Measurements from ENCODE around the gene FCER2.

The FCER2 gene

DNA sequence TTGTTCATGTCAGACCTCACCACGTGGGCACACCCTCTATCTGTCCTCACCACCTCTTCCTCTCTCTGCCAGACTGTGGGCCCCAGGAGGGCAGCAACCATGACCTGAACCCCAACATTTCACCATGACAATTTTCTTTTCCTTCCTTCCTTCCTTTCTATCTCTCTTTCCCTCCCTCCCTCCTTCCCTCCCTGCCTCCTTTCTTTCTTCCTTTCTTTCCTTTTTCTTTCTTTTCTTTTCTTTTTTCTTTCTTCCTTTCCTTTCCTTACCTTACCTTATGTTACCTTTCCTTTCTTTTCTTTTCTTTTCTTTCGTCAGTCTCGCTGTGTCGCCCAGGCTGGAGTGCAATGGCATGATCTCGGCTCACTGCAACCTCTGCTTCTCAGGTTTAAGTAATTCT is 8.7 kb upstream of the FCER2 start:
- no peak for DNase-seq (ENCODE audit: low read depth)
- TF ChIP-seq, protein P1, sequence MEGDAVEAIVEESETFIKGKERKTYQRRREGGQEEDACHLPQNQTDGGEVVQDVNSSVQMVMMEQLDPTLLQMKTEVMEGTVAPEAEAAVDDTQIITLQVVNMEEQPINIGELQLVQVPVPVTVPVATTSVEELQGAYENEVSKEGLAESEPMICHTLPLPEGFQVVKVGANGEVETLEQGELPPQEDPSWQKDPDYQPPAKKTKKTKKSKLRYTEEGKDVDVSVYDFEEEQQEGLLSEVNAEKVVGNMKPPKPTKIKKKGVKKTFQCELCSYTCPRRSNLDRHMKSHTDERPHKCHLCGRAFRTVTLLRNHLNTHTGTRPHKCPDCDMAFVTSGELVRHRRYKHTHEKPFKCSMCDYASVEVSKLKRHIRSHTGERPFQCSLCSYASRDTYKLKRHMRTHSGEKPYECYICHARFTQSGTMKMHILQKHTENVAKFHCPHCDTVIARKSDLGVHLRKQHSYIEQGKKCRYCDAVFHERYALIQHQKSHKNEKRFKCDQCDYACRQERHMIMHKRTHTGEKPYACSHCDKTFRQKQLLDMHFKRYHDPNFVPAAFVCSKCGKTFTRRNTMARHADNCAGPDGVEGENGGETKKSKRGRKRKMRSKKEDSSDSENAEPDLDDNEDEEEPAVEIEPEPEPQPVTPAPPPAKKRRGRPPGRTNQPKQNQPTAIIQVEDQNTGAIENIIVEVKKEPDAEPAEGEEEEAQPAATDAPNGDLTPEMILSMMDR (IDR thresholded peaks at IDR 0.05; ENCODE audit: control insufficient read depth, insufficient read depth, low read depth, low read length, missing control alignments): no peak
- H3K4me3 ChIP-seq (ENCODE audit: control insufficient read depth, low read depth, low read length): no peak overlapping the region

DNA sequence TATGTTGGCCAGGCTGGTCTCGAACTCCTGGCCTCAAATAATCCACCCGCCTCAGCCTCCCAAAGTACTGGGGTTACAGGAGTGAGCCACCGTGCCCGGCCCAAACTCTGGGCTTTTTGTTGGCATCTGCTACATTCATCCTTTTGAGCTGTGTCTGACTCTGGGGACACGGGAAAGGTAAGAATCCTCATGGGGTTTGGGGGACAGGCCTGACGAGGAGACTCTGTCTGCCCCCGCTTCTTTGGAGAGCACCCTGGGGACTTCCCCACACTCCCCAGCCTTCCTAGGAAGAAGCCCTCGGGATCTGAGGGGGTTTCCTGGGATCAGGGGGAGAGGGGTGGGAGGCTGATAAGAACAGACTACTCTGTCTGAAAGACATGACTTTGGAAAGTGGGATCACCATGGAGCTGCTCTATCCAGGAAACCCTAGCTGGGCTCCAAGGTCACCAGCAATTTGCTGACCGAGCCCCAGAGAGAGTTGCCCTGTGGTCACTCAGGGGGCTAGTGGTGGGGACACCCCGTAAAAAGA is 8.1 kb upstream of the FCER2 start:
- TF ChIP-seq, protein P1 (IDR thresholded peaks at IDR 0.05; ENCODE audit: control insufficient read depth, insufficient read depth, low read depth, low read length, missing control alignments): no peak
- no peak for DNase-seq (ENCODE audit: low read depth)
- no peak overlapping the region for H3K4me3 ChIP-seq (ENCODE audit: control insufficient read depth, low read depth, low read length)

DNA sequence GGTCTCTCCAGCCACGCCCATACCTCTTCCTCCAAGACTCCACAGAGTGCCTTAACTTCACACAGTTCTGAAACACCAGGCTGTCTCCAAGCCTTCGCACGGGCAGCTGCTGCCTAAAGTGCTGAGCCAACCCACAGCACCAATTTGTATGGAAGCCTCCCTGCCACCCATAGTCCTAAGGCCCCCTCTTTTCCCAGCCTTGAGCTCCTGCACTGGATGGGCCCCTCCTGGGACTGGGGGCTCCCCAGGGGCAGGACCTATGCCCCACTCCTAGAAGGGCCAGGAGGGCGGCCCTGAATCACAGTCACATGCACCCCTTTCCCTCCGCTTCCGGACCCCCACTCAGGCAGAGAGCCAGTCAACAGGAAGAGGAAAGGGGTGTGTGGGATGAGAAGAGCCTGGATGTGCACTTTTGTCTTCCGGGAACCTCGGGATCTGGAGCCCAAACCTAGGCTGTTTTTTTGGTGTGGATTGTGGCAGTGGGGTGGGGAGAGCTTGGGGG is 5.1 kb upstream of the FCER2 start:
- no peak overlapping the region for H3K4me3 ChIP-seq (ENCODE audit: control insufficient read depth, low read depth, low read length)
- no peak for DNase-seq (ENCODE audit: low read depth)
- TF ChIP-seq, protein P1 (IDR thresholded peaks at IDR 0.05; ENCODE audit: control insufficient read depth, insufficient read depth, low read depth, low read length, missing control alignments): no peak

DNA sequence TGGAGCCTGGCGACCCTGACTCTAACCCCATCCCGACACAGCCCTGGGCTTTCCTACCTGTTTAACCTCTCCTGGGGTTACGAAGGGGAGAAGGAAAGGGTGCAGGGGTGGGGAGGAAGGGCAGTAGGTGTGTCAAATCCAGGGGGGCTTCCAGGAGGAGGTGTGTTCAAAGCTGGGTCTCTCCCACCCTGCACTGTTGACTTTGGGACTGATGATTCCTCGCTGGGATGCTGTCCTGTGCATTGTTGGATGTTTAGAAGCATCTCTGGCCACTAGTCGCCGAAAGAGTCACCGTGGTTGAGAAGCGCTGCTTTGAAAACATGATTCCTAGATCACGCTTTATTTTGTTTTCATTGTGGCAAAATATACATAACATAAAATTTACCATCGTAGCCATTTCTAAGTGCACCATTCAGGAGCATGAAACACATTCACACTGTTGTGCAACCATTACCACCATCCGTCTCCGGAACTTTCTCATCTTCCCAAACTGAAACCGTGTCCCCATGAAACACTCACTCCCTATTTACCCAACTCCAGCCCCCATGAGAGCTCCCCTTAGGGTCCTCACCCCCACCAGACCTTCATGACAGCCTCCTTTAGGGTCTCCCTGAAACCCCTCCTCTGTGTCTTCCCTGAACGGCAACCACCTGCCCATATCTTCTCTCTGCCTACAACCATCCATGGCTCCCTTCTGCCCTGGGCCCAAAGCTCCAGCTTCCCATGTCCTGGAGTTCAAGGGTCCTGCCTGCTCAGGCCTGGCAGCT is 4.4 kb upstream of the FCER2 start:
- H3K4me3 ChIP-seq (ENCODE audit: control insufficient read depth, low read depth, low read length): no peak overlapping the region
- TF ChIP-seq, protein P1 (IDR thresholded peaks at IDR 0.05; ENCODE audit: control insufficient read depth, insufficient read depth, low read depth, low read length, missing control alignments): no peak
- no peak for DNase-seq (ENCODE audit: low read depth)

DNA sequence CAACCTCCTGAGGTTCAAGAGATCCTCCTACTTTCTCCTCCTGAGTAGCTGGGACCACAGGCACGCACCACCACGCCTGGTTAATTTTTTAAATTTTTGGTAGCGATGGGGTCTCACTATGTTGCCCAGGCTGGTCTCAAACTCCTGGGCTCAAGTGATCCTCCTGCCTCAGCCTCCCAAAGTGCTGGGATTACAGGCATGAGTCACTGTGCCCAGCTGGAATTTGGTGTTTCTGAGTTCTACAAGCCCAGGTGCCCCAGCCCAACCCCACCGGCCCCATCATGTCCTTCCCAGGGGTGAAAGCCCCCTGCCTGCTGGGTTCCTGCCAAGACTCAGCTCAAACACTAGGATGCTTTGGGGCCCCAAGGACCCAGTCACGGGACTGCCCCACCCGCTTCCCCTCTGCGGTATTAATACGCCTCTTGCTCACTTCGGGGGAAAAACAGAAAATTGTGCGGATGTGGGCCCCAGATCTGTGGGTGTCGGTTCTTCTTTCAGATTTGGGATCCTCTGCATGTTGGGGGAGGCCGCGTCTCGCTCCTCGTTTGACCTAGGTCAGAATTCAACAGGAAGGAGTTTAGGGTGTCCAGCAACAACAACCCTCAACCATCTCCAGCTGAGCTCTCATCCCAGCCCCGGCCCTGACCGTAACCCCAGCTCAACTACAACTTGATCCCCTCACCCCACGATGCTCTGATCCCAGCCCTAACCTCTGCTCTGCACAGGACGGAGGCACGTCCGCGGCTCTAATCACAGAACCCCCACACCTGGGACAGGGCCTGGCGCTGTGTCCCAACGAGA is 3.7 kb upstream of the FCER2 start:
- no peak for DNase-seq (ENCODE audit: low read depth)
- no peak overlapping the region for H3K4me3 ChIP-seq (ENCODE audit: control insufficient read depth, low read depth, low read length)

More for the DNA sequence above, 3.7 kb upstream of the FCER2 start:
- TF ChIP-seq, protein P1 (IDR thresholded peaks at IDR 0.05; ENCODE audit: control insufficient read depth, insufficient read depth, low read depth, low read length, missing control alignments): no peak
